SU-DHL-6 (cell line): ENCODE measurements around the gene NDUFB6.

Source experiments
- H2AFZ ChIP-seq: fragments of 200-600 bp; sonication (generic); 2 replicates; pipeline ENCODE4 v1.6.1; 2014; ENCODE audit warnings: low read depth, mild to moderate bottlenecking, moderate library complexity, mixed read lengths, antibody characterized with exemption, low read length; ENCODE audit not compliant: severe bottlenecking
- H3F3A ChIP-seq: fragments of 200-600 bp; shearing (Covaris generic); 2 replicates; pipeline ENCODE4 v1.6.0; 2016; ENCODE audit warnings: antibody characterized with exemption, mild to moderate bottlenecking; ENCODE audit not compliant: insufficient read depth
- H3K27ac ChIP-seq: fragments of 200-600 bp; sonication (generic); 2 replicates; pipeline ENCODE4 v1.5.1; 2016; ENCODE audit warnings: low read depth, mild to moderate bottlenecking, low read length, moderate library complexity, mixed read lengths
- H3K27me3 ChIP-seq: fragments of 200-600 bp; sonication (generic), shearing (Covaris generic); 2 replicates; pipeline ENCODE4 v1.6.0; 2014; ENCODE audit warnings: mild to moderate bottlenecking, low read length
- H3K36me3 ChIP-seq: fragments of 200-600 bp; sonication (generic); 2 replicates; pipeline ENCODE4 v1.6.1; 2014; ENCODE audit warnings: mild to moderate bottlenecking, low read length, mixed read lengths
- H3K4me2 ChIP-seq: fragments of 300-600, 200-600 bp; shearing (Covaris generic), sonication (generic); 2 replicates; pipeline ENCODE4 v1.6.0; 2014; ENCODE audit warnings: low read length, low read depth, mild to moderate bottlenecking; ENCODE audit not compliant: poor library complexity, severe bottlenecking
- H3K4me3 ChIP-seq: fragments of 200-600 bp; sonication (generic); 2 replicates; pipeline ENCODE4 v1.5.1; 2014; ENCODE audit warnings: antibody characterized with exemption, low read length, mild to moderate bottlenecking, mixed read lengths; ENCODE audit not compliant: insufficient read depth, poor library complexity, severe bottlenecking
- H3K79me2 ChIP-seq: fragments of 200-600 bp; sonication (generic); 2 replicates; pipeline ENCODE4 v1.6.1; 2014; ENCODE audit warnings: mild to moderate bottlenecking, low read length, moderate library complexity; ENCODE audit not compliant: insufficient read depth
- H3K9ac ChIP-seq: fragments of 200-600 bp; sonication (generic); 2 replicates; pipeline ENCODE4 v1.7.0; 2014; ENCODE audit warnings: mild to moderate bottlenecking, low read length
- H3K9me2 ChIP-seq: fragments of 200-600 bp; sonication (generic); replicated peaks from 2 replicates; pipeline ENCODE4 v1.6.1; 2014; ENCODE audit warnings: low read length; ENCODE audit not compliant: insufficient read depth
- H3K9me3 ChIP-seq: fragments of 200-600 bp; sonication (generic); 2 replicates; pipeline ENCODE4 v1.6.1; 2014; ENCODE audit warnings: low read length, mixed read lengths; ENCODE audit not compliant: insufficient read depth
- H4K20me1 ChIP-seq: fragments of 200-600 bp; sonication (generic); 2 replicates; pipeline ENCODE4 v1.6.1; 2014; ENCODE audit warnings: low read depth, mild to moderate bottlenecking, antibody characterized with exemption, low read length, moderate library complexity, mixed read lengths
- CTCF ChIP-seq: fragments of 200-600 bp; sonication (generic); IDR thresholded peaks from one replicate; pipeline ENCODE4 v1.5.1; 2017; ENCODE audit warnings: antibody characterized with exemption, mild to moderate bottlenecking, low read length, moderate library complexity; ENCODE audit not compliant: insufficient read depth, poor library complexity, severe bottlenecking
- EZH2phosphoT487 ChIP-seq: fragments of 200-600 bp; sonication (generic), shearing (Covaris generic); conservative IDR thresholded peaks from 2 replicates; pipeline ENCODE4 v1.6.1; 2018; ENCODE audit warnings: mild to moderate bottlenecking, antibody characterized with exemption, low read length, moderate library complexity, mixed read lengths

NDUFB6 gene

DNA sequence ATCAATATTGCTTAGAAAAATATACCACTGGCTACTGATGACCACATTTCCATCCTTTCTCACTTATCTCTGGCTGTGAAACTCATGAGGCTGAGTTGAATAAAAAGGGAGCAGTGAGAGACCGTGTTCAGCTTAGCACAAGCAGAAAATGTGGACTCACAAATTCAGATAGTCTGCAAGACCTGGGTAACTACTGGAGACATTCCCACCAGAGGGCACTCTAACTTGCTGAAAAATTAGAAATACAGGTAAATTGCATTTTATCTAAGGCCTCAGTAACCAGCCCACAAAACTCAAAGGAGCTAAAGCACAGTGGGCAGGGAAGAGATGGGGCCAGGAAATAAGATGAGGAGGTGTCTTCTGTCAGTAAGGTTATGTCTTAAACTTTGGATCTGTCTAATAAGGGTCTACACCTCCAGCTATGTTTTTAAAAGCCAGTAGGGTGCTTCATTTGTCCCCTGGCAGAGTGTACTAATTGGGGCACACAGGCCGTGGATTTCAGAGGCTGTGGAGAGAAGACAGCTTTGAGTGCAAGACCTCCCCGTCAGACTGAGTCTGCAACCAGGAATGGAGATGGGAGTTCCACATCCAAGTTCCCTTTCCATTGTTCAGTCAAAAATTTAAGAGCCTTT is 8.7 kb upstream of the NDUFB6 start:
- Histone ChIP-seq H3K79me2 (no peaks in the 10 kb centered on the region), H3K9me2 (no peaks in the 10 kb centered on the region), H3K36me3 (no peaks in the 10 kb centered on the region), H3K9me3 (no peaks in the 10 kb centered on the region), H2AFZ (no peak overlapping the region), H3K9ac (no peak overlapping the region), H3K27ac (no peak overlapping the region), H3K4me3 (no peak overlapping the region), H4K20me1 (no peaks in the 10 kb centered on the region), H3K4me2 (no peak overlapping the region), H3K27me3 (no peaks in the 10 kb centered on the region), H3F3A (no peaks in the 10 kb centered on the region)
- TF ChIP-seq EZH2phosphoT487 (no peak), CTCF (peak; percentile 76)

GRCh38 chr9:32580631-32581300 is 7.8 kb upstream of the NDUFB6 start:
- Histone ChIP-seq H3K27ac (no peak overlapping the region), H3K9ac (no peak overlapping the region), H4K20me1 (no peaks in the 10 kb centered on the region), H3K4me3 (no peak overlapping the region), H3K36me3 (no peaks in the 10 kb centered on the region), H3K4me2 (no peak overlapping the region), H3K9me3 (no peaks in the 10 kb centered on the region), H2AFZ (no peak overlapping the region), H3F3A (no peaks in the 10 kb centered on the region), H3K27me3 (no peaks in the 10 kb centered on the region), H3K79me2 (no peaks in the 10 kb centered on the region), H3K9me2 (no peaks in the 10 kb centered on the region)
- no peak for TF ChIP-seq EZH2phosphoT487
- no peak for TF ChIP-seq CTCF

DNA sequence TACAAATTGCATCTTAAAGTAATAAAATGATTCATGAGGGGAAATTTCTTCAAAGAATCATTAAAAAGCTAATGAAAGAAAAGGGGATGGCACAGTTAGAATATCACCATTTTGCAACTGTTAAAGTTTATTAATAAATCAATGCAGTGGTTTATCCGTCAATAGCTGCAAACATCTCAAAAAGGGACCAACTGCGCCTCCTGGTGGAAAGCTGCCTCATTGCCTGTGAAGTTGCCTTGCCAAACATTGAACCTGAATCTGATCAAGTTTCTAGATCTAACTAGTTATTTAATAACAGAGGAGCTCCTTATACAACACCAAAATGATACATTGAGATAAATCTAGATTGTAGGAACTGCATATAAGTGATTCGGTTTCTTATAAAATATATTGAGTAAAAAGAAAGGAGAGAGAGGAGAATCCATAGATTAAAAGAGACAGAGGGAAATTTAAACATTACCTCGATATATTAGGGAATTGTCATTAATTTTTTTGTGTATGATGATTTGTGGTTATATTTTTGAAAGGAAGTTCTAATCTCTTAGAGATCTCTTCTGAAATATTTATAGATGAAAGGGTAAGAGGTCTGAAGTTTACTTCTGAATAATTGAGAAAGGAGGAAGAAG is 6.9 kb upstream of the NDUFB6 start:
- no peak overlapping the region for H2AFZ ChIP-seq
- no peaks in the 10 kb centered on the region for H3K9me2 ChIP-seq
- no peaks in the 10 kb centered on the region for H3K36me3 ChIP-seq
- H3K9me3 ChIP-seq: no peaks in the 10 kb centered on the region
- no peaks in the 10 kb centered on the region for H4K20me1 ChIP-seq
- no peak for TF ChIP-seq EZH2phosphoT487
- peak; percentile 99 for TF ChIP-seq CTCF
- no peak overlapping the region for H3K9ac ChIP-seq
- no peak overlapping the region for H3K4me3 ChIP-seq
- no peaks in the 10 kb centered on the region for H3F3A ChIP-seq
- no peak overlapping the region for H3K4me2 ChIP-seq
- no peaks in the 10 kb centered on the region for H3K27me3 ChIP-seq
- H3K27ac ChIP-seq: no peak overlapping the region
- H3K79me2 ChIP-seq: no peaks in the 10 kb centered on the region
